ENCODE data around the gene CPT1C.

Gene CPT1C

GRCh38 chr19:49651820-49652550 lies 38.9 kb upstream of the CPT1C start:
- TF ChIP-seq FOXP2 (optimal IDR thresholded peaks at IDR 0.05; ENCODE audit: borderline replicate concordance, extremely low read depth, extremely low read length, insufficient read depth) (no peak), REST (IDR thresholded peaks at IDR 0.05; ENCODE audit: insufficient read depth in 1 of 2, low read depth in 2 of 2, low read length in 2 of 2) (no peak), TAF1 (IDR thresholded peaks at IDR 0.05; ENCODE audit: borderline replicate concordance, insufficient read depth, low read length) (no peak), SIN3A (IDR thresholded peaks at IDR 0.05; ENCODE audit: borderline replicate concordance, insufficient read depth, low read length) (no peak), POLR2AphosphoS5 (IDR thresholded peaks at IDR 0.05; ENCODE audit: low read depth, low read length) (no peak)

GRCh38 chr19:49652551-49653465 lies 38.1 kb upstream of the CPT1C start:
- 0 out of 2 replicates have a peak, but pooled peaks have one; percentile 33 for TF ChIP-seq POLR2AphosphoS5 (IDR thresholded peaks at IDR 0.05; ENCODE audit: low read depth, low read length)
- TF ChIP-seq FOXP2 (optimal IDR thresholded peaks at IDR 0.05; ENCODE audit: borderline replicate concordance, extremely low read depth, extremely low read length, insufficient read depth) = no peak

DNA sequence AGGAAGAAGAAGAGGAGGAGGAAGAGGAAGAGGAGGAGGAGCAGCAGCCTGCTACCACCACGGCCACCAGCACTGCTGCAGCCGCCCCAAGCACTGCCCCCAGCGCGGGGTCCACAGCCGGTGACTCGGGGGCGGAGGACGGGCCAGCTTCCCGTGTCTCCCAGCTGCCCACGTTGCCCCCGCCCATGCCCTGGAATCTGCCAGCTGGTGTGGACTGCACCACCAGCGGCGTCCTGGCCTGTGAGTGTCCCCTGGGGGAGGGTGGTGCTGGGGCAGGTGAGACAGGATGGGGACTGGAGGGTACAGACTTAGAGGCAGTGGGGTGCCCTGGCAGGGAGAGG lies 37.5 kb upstream of the CPT1C start:
- TF ChIP-seq SIN3A (IDR thresholded peaks at IDR 0.05; ENCODE audit: borderline replicate concordance, insufficient read depth, low read length) = no peak
- no peak for TF ChIP-seq POLR2AphosphoS5 (IDR thresholded peaks at IDR 0.05; ENCODE audit: low read depth, low read length)
- no peak for TF ChIP-seq FOXP2 (optimal IDR thresholded peaks at IDR 0.05; ENCODE audit: borderline replicate concordance, extremely low read depth, extremely low read length, insufficient read depth)
- no peak for TF ChIP-seq TAF1 (IDR thresholded peaks at IDR 0.05; ENCODE audit: borderline replicate concordance, insufficient read depth, low read length)
- no peak for TF ChIP-seq REST (IDR thresholded peaks at IDR 0.05; ENCODE audit: insufficient read depth in 1 of 2, low read depth in 2 of 2, low read length in 2 of 2)

DNA sequence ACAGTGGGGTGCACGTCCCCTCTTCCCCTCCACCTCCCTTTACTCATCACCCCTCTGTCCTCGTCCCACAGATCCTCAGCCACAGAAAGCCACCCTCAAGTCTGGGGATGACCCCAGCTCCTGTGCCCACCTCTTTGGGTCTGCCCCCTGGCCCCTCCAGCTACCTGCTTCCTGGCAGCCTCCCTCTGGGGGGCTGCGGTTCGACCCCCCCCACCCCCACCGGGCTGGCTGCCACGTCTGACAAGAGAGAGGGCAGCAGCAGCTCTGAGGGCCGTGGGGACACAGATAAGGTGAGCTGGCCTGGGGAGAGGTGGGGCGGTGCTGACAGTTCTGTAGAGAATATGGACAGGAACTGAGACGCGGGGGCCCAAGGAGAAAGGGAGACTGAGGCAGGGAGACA lies 36.3 kb upstream of the CPT1C start:
- no peak for TF ChIP-seq TAF1 (IDR thresholded peaks at IDR 0.05; ENCODE audit: borderline replicate concordance, insufficient read depth, low read length)
- TF ChIP-seq POLR2AphosphoS5 (IDR thresholded peaks at IDR 0.05; ENCODE audit: low read depth, low read length) = no peak
- no peak for TF ChIP-seq FOXP2 (optimal IDR thresholded peaks at IDR 0.05; ENCODE audit: borderline replicate concordance, extremely low read depth, extremely low read length, insufficient read depth)
- no peak for TF ChIP-seq REST (IDR thresholded peaks at IDR 0.05; ENCODE audit: insufficient read depth in 1 of 2, low read depth in 2 of 2, low read length in 2 of 2)
- TF ChIP-seq SIN3A (IDR thresholded peaks at IDR 0.05; ENCODE audit: borderline replicate concordance, insufficient read depth, low read length) = no peak

DNA sequence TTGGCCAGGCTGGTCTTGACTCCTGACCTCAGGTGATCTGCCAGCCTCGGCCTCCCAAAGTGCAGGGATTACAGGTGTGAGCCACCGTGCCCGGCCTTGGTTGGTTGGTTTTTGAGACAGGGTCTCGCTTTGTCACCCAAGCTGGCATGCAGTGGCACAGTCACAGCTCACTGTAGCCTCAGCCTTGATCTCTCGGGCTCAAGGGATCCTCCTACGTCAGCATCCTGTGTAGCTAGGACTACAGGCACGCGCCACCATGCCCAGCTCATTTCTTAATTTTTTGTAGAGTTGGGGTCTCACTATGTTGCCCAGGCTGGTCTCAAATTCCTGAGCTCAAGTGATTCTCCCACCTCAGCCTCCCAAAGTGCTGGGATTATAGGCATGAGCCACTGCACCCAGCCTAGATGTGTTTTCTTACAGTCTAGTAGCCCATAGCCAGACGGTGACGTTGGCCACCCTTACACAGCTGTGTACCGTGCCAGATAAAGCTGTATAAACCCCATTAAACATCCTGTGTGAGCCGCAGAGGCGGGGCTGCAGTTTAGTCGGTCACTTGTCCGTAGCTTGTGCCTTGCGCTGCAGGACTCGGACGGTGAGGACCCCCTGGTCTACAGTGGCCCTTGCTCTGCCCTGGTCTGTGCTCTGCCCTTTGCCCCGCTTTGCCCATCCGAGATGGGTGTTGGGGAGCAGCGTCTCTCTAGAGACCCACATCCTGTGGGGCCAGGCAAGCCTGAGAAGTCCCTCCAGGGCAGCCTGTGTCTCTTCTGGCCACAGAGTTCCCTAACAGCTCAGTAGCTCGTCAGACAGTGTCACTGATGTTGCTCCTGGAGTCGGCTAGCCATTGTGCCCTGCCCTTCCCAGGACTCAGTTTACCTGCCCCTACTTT lies 35.1 kb upstream of the CPT1C start:
- TF ChIP-seq TAF1 (IDR thresholded peaks at IDR 0.05; ENCODE audit: borderline replicate concordance, insufficient read depth, low read length) (no peak), POLR2AphosphoS5 (IDR thresholded peaks at IDR 0.05; ENCODE audit: low read depth, low read length) (no peak), REST (IDR thresholded peaks at IDR 0.05; ENCODE audit: insufficient read depth in 1 of 2, low read depth in 2 of 2, low read length in 2 of 2) (no peak), FOXP2 (optimal IDR thresholded peaks at IDR 0.05; ENCODE audit: borderline replicate concordance, extremely low read depth, extremely low read length, insufficient read depth) (no peak), SIN3A (IDR thresholded peaks at IDR 0.05; ENCODE audit: borderline replicate concordance, insufficient read depth, low read length) (no peak)
